Measurements from ENCODE around the gene GALNT13.

Gene GALNT13

DNA sequence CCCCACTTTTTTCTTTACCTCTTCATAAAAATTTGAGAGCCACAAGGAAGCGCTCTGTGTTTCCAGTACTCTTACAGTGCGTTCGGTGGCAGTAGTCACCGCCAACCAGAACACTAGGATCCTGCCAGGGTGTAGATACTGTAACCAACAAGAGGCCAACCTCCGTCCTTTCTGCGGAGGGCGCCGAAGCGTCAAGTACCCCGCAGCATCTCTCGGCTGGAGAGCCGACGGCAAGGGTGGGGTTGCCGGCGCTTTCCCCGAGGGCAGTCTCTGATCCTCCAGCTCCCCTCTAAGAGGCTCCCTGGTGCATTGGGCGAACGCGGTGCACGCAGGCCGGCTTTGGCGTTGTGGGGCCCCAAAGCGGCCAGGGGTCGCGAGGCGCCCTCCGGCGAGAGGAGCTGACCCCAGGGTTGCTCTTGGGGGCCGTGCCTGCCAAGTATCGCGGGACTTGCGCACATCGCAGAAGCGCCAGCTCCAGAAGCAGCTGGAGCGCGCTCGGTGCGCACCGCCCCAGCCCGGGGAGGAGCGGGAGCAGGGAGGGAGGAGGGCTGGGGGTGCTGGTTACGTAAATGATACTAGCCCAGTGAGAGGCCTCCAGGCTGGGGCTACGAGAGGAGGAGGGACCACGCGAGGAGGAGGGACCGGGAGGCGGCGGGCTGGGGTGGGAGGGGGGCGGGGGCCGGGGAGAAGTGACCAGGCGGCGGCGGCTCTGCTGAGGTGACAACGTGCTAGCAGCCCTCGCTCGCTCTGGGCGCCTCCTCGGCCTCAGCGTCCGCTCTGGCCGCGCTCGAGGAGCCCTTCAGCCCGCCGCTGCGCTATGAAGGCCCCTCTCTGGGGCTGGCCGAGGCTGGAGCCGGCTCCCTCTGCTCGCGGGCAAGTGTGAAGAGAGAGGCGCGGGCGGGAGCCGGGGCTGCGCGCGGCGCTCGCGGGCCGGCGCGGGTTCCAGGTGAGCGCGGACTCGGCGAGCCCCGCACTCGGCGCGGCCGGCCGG lies at the start of gene GALNT13:
Gene GALNT13 (plus strand): TSS at position 692 of the 991 bp plus-strand sequence.
- DNase-seq = no peak

DNA sequence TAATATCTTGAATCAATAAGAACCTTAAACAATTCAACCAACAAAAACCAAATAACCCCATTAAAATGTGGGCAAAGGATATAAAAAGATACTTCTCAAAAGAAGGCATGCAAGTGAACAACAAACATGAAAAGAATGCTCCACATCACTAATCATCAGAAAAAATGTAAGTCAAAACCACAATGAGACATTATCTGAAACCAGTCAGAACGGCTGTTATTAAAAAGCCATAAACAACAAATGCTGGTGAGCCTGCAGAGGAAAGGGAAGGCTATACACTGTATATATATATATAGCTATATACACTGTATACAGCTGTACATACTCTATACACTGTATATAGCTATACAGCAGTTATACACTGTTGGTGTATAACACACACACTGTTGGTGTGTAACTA lies 47.8 kb upstream of the GALNT13 start:
- DNase-seq = no peak

GRCh38 chr2:153828335-153828734 lies 43.4 kb upstream of the GALNT13 start:
- DNase-seq = no peak

GRCh38 chr2:153834662-153835061 lies 37.1 kb upstream of the GALNT13 start:
- no peak for DNase-seq

DNA sequence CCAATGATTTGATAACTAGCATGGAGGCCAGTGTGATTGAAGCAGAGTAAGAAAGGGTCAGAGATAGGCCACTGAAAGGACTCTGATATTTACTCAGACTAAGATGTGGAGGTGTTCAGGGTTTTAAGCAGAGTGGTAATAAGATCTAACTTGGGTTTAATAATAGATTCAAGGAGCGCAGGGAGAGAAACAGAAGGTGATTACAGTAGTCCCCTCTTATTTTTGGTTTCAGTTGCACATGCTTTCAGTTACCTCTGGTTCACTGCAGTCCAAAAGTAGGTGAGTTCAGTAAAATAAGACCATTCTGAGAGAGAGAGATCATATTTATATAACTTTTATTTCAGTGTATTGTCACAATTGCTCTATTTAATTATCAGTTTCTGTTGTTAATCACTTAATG lies 13.5 kb upstream of the GALNT13 start:
- no peak for DNase-seq

- DNase-seq = no peak
Observed at GRCh38 chr2:153864022-153864421, 7.7 kb upstream of the GALNT13 start.

- DNase-seq = no peak
Observed at GRCh38 chr2:153866595-153866994, 5.1 kb upstream of the GALNT13 start.

GRCh38 chr2:153870308-153870707 lies 1.4 kb upstream of the GALNT13 start:
- no peak for DNase-seq

DNA sequence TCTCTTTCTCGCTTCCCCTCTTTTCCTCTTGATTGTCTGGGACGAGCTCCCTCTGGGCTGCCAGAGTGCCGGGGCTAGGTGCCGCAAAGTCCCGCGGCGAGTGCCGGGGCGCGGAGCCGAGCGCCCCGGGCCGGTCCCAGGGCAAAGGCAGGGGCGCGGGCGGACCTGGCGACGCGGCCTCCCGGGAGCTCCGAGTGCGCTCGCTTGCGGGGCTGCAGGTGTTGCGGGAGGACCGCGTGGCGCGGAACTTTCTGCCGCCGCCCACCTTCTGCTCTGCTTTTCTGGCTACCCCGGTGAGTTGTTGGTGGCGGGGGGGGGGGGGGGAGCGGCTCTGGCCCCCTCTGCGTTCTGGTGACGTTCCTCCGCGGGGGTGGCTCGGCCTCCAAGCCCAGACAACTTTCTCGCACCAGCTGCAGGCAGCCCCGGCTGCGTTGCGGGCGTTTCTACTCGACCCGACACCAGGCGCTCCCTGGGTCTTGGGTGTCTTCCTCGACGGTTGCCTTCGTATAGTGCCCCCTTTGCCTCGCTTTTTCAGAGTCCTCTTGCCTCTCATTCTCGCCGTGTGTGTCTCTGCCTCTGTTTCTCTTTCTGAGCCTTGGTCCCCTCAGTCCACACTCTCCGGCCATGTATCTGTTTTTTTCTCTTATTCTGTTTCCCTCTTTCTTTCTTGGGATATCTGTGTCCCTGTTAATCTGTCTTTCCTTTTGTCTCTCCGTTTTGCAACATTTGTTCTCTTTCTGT lies 759 bp downstream of the GALNT13 start:
- DNase-seq = no peak

DNA sequence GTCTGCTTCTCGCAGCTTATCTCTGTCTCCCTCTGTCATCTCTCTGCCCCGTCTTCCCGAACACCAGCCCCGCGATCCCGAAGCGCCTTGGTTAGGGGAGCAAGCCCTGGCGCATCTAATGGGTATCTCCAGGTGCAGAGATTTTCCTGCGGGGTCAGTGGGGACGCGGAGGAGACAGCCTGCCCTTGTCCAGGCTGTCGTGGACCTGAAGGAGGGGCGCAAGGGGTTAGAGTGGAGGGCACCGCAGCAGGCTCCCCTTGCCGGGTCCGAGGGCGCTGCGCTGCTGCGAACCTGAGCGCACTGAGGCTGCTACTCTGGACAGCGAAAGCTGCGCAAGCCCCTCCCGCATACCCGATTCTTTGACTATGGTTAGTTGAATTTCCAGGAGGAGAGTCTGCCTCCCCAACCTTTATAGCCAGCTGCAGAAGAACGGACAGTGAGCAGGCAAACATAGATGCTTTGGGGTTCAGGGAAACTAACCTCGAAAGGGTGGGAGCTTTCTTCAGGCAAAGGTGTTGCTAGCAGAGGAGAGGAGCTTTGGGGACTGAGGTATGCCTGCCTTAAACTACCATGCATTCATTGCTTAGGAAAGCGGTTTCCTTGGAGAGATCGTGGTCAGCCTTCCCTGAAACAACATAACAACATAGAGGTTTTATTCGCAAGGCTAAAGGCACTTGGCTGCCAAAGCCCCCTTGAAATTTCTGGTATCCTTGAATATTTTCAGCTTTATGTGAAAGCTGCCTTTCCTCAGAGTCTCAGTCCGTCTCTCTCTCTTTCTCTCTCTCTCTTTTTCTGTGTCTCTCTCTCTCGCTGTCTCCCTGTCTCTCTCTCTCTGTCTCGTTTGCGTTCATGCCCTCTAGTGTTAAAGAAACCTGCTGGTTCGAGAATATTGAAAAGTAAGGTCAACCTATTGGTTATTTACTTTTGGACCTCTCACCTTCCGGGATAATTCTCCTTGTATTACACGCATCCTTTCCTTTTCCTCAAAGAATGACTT lies 1.6 kb downstream of the GALNT13 start:
- no peak for DNase-seq

DNA sequence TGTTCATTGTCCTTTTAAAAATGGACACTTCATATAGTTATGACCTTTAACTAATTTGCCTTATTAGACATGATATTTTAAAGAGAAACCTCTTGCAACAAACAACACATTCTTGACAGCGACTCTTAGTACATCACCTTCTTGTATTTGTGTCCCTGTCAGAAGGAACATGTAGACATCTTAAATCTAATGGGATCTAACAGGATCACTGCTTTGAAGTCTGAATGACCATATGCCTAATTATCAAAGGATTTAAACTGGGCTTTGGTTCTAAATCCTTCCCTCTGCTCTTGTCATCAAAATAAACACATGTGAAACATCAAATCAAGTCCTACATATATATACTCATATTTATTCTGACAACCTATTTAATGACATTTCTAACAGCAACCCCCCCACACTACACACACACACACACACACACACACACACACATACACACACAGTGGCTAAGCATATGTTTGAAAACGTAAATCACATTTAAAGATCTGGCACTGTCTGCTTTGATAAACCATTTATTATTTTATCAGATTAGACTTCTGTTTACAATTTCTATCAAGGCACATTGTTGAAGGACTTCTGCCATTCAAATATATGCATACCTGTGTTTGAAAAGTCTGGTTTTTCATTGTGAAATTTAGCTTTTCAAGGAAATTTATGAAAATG lies 4.2 kb downstream of the GALNT13 start:
- no peak for DNase-seq

GRCh38 chr2:153880926-153881325 lies 9.2 kb downstream of the GALNT13 start:
- DNase-seq = no peak

- DNase-seq = no peak
Observed at GRCh38 chr2:153886833-153887232, 15.1 kb downstream of the GALNT13 start.

- DNase-seq = no peak
Observed at GRCh38 chr2:153890576-153890975, 18.9 kb downstream of the GALNT13 start.

GRCh38 chr2:153891051-153891450 lies 19.3 kb downstream of the GALNT13 start:
- DNase-seq = no peak

- no peak for DNase-seq
Observed at GRCh38 chr2:153912798-153913396, 41.2 kb downstream of the GALNT13 start.

GRCh38 chr2:153917570-153917969 lies 45.8 kb downstream of the GALNT13 start:
- DNase-seq = no peak

- no peak for DNase-seq
Observed at GRCh38 chr2:153935511-153935910, 63.8 kb downstream of the GALNT13 start.

- DNase-seq = no peak
Observed at GRCh38 chr2:153939124-153939796, 67.5 kb downstream of the GALNT13 start.

DNA sequence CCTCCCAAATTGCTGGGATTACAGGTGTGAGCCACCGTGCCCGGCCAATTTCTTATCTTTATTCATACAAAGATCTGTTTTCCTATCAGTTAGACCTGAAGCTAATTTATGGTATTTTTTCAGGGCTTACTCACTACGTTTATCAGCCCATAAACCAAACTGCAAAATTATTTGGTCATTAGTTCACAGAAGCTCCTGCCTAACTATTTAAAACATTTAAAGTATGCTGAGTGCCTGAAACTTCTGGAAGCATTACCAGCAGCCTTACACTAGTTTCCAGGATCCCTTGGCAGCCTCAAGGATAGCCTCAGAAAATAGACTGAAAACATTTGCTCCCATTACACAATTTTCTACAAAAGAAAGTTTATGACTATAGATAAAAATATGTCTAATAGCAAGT lies 68.8 kb downstream of the GALNT13 start:
- no peak for DNase-seq

GRCh38 chr2:153944800-153945199 lies 73.1 kb downstream of the GALNT13 start:
- DNase-seq = no peak
